KMS-11 (cell line): Measurements from ENCODE around the gene MYO1E.

Experiments
- H2AFZ ChIP-seq: fragments of 200-600 bp; sonication (generic); 2 replicates; pipeline ENCODE4 v1.6.1; 2016; ENCODE audit warnings: antibody characterized with exemption, mixed run types, low read depth
- H3K27ac ChIP-seq: fragments of 200-600 bp; sonication (generic); 2 replicates; pipeline ENCODE4 v1.6.1; 2016; ENCODE audit warnings: mild to moderate bottlenecking, mixed run types
- H3K27me3 ChIP-seq: fragments of 200-600 bp; sonication (generic); 2 replicates; pipeline ENCODE4 v1.6.1; 2017; ENCODE audit warnings: mild to moderate bottlenecking, low read depth, mixed run types, moderate library complexity; ENCODE audit not compliant: insufficient read depth
- H3K36me3 ChIP-seq: fragments of 200-600 bp; sonication (generic); 2 replicates; pipeline ENCODE4 v1.6.1; 2017; ENCODE audit warnings: mild to moderate bottlenecking, mixed run types; ENCODE audit not compliant: insufficient read depth
- H3K4me1 ChIP-seq: fragments of 200-600 bp; sonication (generic); 2 replicates; pipeline ENCODE4 v1.6.1; 2016; ENCODE audit warnings: mild to moderate bottlenecking, low read depth, mixed run types; ENCODE audit not compliant: poor library complexity, severe bottlenecking
- H3K4me2 ChIP-seq: fragments of 200-600 bp; sonication (generic); 2 replicates; pipeline ENCODE4 v1.7.0; 2016; ENCODE audit warnings: mild to moderate bottlenecking, mixed run types
- H3K4me3 ChIP-seq: fragments of 200-600 bp; sonication (generic); IDR thresholded peaks from 2 replicates; pipeline ENCODE4 v1.6.1; 2017; ENCODE audit warnings: low read depth, low read length, mixed read lengths; ENCODE audit not compliant: insufficient read depth
- H3K79me2 ChIP-seq: fragments of 200-600 bp; sonication (generic); 2 replicates; pipeline ENCODE4 v1.6.1; 2016; ENCODE audit warnings: low read depth, mixed run types; ENCODE audit not compliant: insufficient read depth
- H3K9ac ChIP-seq: fragments of 200-600 bp; sonication (generic); 2 replicates; pipeline ENCODE4 v1.6.1; 2016; ENCODE audit warnings: mild to moderate bottlenecking, mixed run types
- H4K20me1 ChIP-seq: fragments of 200-600 bp; sonication (generic); 2 replicates; pipeline ENCODE4 v1.6.1; 2016; ENCODE audit warnings: mild to moderate bottlenecking, mixed run types; ENCODE audit not compliant: insufficient read depth
- TF ChIP-seq, protein P1 (sequence below): fragments of 200-600 bp; sonication (generic); conservative IDR thresholded peaks from 2 replicates; pipeline ENCODE4 v1.6.1; 2017; ENCODE audit warnings: low read depth, mild to moderate bottlenecking, antibody characterized with exemption, low read length, moderate library complexity, mixed read lengths

MYO1E gene

DNA sequence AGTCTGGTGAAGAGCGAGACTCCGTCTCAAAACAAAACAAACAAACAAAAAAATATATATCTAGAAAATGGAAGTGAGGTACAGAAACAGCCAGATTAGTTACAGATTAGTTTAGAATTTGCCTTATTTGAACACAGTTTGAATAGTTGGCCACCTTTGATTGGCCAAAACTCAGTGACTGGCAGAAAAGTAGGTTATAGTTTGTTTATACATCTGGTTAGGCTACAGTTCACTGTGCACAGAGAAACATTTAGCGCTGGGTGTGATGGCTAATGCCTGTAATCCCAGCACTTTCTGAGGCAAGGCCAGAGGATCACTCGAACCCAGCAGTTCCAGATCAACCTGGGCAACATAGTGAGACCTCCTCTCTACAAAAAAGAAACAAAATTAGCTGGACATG, 114.4 kb downstream of the MYO1E start:
- Histone ChIP-seq H3K36me3 (no peaks in the 10 kb centered on the region), H2AFZ (no peak overlapping the region), H3K79me2 (no peaks in the 10 kb centered on the region), H3K9ac (no peak overlapping the region), H3K27ac (no peak overlapping the region), H3K27me3 (no peaks in the 10 kb centered on the region), H3K4me3 (no peak overlapping the region), H3K4me2 (no peak overlapping the region), H3K4me1 (peaks cover 5% of the 10 kb centered on the region), H4K20me1 (no peaks in the 10 kb centered on the region)
- TF ChIP-seq, protein P1, sequence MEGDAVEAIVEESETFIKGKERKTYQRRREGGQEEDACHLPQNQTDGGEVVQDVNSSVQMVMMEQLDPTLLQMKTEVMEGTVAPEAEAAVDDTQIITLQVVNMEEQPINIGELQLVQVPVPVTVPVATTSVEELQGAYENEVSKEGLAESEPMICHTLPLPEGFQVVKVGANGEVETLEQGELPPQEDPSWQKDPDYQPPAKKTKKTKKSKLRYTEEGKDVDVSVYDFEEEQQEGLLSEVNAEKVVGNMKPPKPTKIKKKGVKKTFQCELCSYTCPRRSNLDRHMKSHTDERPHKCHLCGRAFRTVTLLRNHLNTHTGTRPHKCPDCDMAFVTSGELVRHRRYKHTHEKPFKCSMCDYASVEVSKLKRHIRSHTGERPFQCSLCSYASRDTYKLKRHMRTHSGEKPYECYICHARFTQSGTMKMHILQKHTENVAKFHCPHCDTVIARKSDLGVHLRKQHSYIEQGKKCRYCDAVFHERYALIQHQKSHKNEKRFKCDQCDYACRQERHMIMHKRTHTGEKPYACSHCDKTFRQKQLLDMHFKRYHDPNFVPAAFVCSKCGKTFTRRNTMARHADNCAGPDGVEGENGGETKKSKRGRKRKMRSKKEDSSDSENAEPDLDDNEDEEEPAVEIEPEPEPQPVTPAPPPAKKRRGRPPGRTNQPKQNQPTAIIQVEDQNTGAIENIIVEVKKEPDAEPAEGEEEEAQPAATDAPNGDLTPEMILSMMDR: no peak

DNA sequence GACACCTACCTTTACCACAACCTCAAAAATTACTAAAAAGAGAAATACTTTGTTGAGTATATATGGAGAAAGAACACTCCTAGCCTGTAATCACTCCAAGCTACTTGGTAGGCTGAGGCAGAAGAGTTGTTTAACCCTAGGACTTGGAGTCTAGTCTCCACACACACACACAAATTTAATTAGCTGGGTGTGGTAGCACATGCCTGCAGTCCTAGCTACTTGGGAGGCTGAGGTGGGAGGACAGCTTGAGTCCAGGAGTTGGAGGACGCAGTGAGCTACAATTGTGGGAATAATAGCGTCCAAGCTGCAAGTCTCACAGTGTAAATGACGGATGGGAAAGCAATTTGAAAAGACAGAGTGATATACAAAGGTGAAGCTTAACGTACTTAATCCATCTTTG, 115.5 kb downstream of the MYO1E start:
- TF ChIP-seq, protein P1: no peak
- Histone ChIP-seq H3K27me3 (no peaks in the 10 kb centered on the region), H3K9ac (no peak overlapping the region), H4K20me1 (no peaks in the 10 kb centered on the region), H3K27ac (no peak overlapping the region), H3K36me3 (no peaks in the 10 kb centered on the region), H3K4me2 (no peak overlapping the region), H3K4me1 (peaks cover 5% of the 10 kb centered on the region), H2AFZ (no peak overlapping the region), H3K4me3 (no peak overlapping the region), H3K79me2 (no peaks in the 10 kb centered on the region)

DNA sequence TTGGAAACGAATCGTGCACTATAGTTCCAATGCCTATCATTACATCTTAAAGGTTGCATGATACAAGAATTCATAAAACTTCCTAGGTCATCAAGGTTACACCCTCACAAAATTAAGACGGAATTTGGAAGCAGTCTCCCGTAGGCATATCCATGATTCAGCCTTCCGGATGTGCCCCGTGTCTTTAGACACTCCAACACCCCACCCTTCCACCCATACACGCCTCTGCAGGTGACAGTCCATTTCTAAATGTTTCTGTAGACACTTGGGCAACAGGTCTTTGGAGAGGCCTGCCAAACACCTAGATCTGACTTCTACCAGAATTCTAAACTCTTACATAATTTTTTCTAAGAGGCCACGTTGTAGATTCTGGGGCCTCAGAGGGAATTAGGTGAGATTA, 116.2 kb downstream of the MYO1E start:
- Histone ChIP-seq H3K9ac (no peak overlapping the region), H3K27me3 (no peaks in the 10 kb centered on the region), H3K4me1 (peaks cover 5% of the 10 kb centered on the region), H3K27ac (no peak overlapping the region), H2AFZ (no peak overlapping the region), H3K4me2 (no peak overlapping the region), H3K79me2 (no peaks in the 10 kb centered on the region), H4K20me1 (no peaks in the 10 kb centered on the region), H3K4me3 (no peak overlapping the region), H3K36me3 (no peaks in the 10 kb centered on the region)
- TF ChIP-seq, protein P1: no peak

DNA sequence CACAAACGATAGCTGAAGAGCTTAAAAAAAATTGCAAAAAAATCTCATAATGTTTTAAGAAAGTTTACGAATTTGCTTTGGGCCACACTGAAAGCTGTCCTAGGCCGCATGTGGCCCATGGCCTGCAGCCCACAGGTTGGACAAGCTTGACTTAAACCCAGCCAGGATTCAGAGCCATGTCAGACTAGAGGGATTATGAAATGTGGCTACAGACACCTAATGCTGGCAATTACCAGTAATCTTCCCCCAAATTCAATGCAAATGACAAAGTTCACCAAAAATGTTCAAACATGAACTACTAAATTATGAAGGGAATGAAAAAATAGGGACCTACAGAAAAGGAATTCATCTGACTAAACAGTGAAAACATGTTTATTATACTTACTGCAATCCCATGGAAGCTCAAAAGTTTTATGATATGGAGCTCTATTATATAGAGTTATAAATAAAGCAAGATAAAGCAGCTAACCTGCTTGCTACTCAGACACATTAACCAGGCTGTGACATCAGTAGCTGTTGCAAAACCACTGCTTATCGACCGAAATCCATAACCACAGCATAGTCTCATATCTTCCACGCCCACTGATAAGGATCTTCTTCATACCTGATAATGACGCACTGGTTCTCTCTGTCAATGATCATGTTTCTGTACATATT, 116.9 kb downstream of the MYO1E start:
- Histone ChIP-seq H2AFZ (no peak overlapping the region), H3K4me3 (no peak overlapping the region), H3K4me1 (peaks cover 5% of the 10 kb centered on the region), H3K27ac (no peak overlapping the region), H3K27me3 (no peaks in the 10 kb centered on the region), H4K20me1 (no peaks in the 10 kb centered on the region), H3K4me2 (no peak overlapping the region), H3K79me2 (no peaks in the 10 kb centered on the region), H3K36me3 (no peaks in the 10 kb centered on the region), H3K9ac (no peak overlapping the region)
- TF ChIP-seq, protein P1: no peak
